C4-2B (cell line): ENCODE data around the gene NOXA1.
A peak's percentile ranks its signal among the peaks of the same experiment; 100 is the strongest.
"Not testable (repeated sequence)": the region's sequence is repeated elsewhere in the genome, so short reads cannot be mapped to it uniquely, and the experiment has no call there.

ENCODE experiments used
- H3K27ac ChIP-seq: fragments of 450-650 bp; 2 replicates; pipeline ENCODE4 v1.5.1; 2017
- ZFX ChIP-seq: fragments of 450-650 bp; IDR thresholded peaks from 2 replicates; pipeline ENCODE4 v1.6.1; 2017
- TF ChIP-seq, protein P1 (sequence below): fragments of 450-650 bp; conservative IDR thresholded peaks from 2 replicates; pipeline ENCODE4 v1.5.1; 2017; ENCODE audit warnings: mild to moderate bottlenecking

NOXA1 gene

GRCh38 chr9:137406085-137406760, 17.0 kb upstream of the NOXA1 start:
- TF ChIP-seq ZFX: no peak
- TF ChIP-seq, protein P1, sequence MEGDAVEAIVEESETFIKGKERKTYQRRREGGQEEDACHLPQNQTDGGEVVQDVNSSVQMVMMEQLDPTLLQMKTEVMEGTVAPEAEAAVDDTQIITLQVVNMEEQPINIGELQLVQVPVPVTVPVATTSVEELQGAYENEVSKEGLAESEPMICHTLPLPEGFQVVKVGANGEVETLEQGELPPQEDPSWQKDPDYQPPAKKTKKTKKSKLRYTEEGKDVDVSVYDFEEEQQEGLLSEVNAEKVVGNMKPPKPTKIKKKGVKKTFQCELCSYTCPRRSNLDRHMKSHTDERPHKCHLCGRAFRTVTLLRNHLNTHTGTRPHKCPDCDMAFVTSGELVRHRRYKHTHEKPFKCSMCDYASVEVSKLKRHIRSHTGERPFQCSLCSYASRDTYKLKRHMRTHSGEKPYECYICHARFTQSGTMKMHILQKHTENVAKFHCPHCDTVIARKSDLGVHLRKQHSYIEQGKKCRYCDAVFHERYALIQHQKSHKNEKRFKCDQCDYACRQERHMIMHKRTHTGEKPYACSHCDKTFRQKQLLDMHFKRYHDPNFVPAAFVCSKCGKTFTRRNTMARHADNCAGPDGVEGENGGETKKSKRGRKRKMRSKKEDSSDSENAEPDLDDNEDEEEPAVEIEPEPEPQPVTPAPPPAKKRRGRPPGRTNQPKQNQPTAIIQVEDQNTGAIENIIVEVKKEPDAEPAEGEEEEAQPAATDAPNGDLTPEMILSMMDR: no peak
- no peak overlapping the region for H3K27ac ChIP-seq

- TF ChIP-seq ZFX: no peak
- TF ChIP-seq, protein P1: peak; percentile 84
- peak overlapping the region; percentile 1; the same call in 1 of the 2 replicates for H3K27ac ChIP-seq
These were observed 16.2 kb upstream of the NOXA1 start for GRCh38 chr9:137406876-137407589.

- no peak overlapping the region for H3K27ac ChIP-seq
- no peak for TF ChIP-seq ZFX
- TF ChIP-seq, protein P1: no peak
These were observed 15.4 kb upstream of the NOXA1 start for GRCh38 chr9:137407590-137408300.

DNA sequence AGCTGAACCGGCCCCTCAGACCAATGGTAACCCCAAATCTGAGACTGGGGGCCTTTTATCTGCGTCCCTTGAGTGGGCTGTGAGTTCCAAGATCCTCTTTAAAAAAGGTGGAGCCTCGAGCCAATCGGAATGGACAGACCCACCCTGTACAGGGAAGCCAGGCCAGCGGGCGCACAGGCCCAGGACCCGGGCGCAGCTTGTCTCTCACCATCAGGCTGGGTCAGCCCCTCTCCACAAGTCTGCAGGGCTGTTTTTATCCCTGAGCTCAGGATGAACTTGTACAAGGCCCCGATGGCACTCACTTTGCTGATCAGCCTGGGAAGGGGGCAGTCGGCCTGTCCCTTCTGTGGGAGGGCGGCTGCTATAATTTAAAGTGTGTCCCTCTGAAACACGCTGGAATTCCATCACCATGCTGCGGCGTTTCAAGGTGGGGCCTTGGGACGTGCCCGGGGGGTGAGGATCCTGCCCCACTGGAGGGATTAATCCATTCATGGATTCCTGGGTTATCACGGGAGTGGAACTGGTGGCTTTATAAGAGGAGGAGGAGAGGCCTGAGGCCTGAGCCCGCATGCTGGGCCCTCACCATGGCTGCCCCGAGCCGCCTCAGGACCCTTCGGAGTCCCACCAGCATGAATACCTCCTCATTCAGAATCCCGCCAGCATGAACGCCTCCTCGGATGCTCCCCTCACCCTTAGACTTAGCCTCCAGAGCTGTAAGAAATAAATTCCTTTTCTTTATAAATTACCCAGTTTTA, 14.4 kb upstream of the NOXA1 start:
- no peak overlapping the region for H3K27ac ChIP-seq
- TF ChIP-seq, protein P1: no peak
- no peak for TF ChIP-seq ZFX

GRCh38 chr9:137409515-137409914, 13.7 kb upstream of the NOXA1 start:
- TF ChIP-seq ZFX: no peak
- TF ChIP-seq, protein P1: no peak
- no peak overlapping the region for H3K27ac ChIP-seq

- not testable (repeated sequence) for H3K27ac ChIP-seq
These were observed 12.8 kb upstream of the NOXA1 start for GRCh38 chr9:137410236-137410890.

GRCh38 chr9:137410891-137411249, 12.3 kb upstream of the NOXA1 start:
- H3K27ac ChIP-seq: no peak overlapping the region

More at GRCh38 chr9:137410891-137411249, 12.3 kb upstream of the NOXA1 start:
- TF ChIP-seq ZFX: no peak
- TF ChIP-seq, protein P1: no peak
